H1 (cell line): ENCODE data around the gene GALNT18. TPM values are rescaled to one million over a fixed set of nuclear protein-coding genes. Genes with fewer than 3 reads are reported as not detected.

ENCODE experiments used
- CTCF ChIA-PET: fragments of 300-600 bp; sonication (Branson Sonifier 250); formaldehyde crosslinking; loops from one replicate; lab custom pipeline; 2021; ENCODE audit not compliant: partially characterized antibody; lab: Charles Lee
- POLR2A ChIA-PET: fragments of 300-600 bp; sonication (Branson Sonifier 250); formaldehyde crosslinking; loops from one replicate; lab custom pipeline; 2021; ENCODE audit warnings: inconsistent platforms; ENCODE audit not compliant: partially characterized antibody; lab: Charles Lee
- DNase-seq, 2 experiments: peaks; one replicate each; pipeline versions ENCODE4 v3.0.0 to v3.0.0-alpha.2; 2010 to 2022; ENCODE audit warnings: low spot score in 2 of 2, low read depth in 1 of 2, mixed read lengths in 1 of 2
- FAIRE-seq: peaks from 2 replicates; lab custom pipeline; 2011; peaks lifted over from hg19 to GRCh38; lab: Jason Lieb, UNC
- H2AFZ ChIP-seq: 2 replicates; pipeline ENCODE4 v1.8.1; 2012; ENCODE audit warnings: low read length, inconsistent platforms
- H2AK5ac ChIP-seq: 2 replicates; pipeline ENCODE4 v1.6.1; 2013; ENCODE audit warnings: low read depth, low read length
- H2BK120ac ChIP-seq: replicated peaks from 2 replicates; pipeline ENCODE3; 2013; ENCODE audit warnings: low read depth, low read length, inconsistent platforms
- H2BK12ac ChIP-seq: 2 replicates; pipeline ENCODE4 v1.6.1; 2013; ENCODE audit warnings: low read depth, low read length
- H2BK15ac ChIP-seq: 2 replicates; pipeline ENCODE4 v1.6.1; 2013; ENCODE audit warnings: low read length
- H2BK20ac ChIP-seq: 2 replicates; pipeline ENCODE4 v1.6.1; 2013; ENCODE audit warnings: low read length
- H2BK5ac ChIP-seq: 2 replicates; pipeline ENCODE4 v1.6.1; 2013; ENCODE audit warnings: low read depth, low read length
- H3K14ac ChIP-seq: 2 replicates; pipeline ENCODE4 v1.6.1; 2013; ENCODE audit warnings: inconsistent platforms; ENCODE audit not compliant: insufficient read length
- H3K18ac ChIP-seq: 2 replicates; pipeline ENCODE4 v1.6.1; 2013; ENCODE audit warnings: low read length; ENCODE audit errors: extremely low read depth
- H3K23ac ChIP-seq: 2 replicates; pipeline ENCODE4 v1.6.1; 2013; ENCODE audit warnings: inconsistent platforms; ENCODE audit not compliant: insufficient read length
- H3K23me2 ChIP-seq: 2 replicates; pipeline ENCODE4 v1.6.1; 2013; ENCODE audit warnings: low read depth, low read length
- H3K27ac ChIP-seq: 2 replicates; pipeline ENCODE4 v1.6.1; 2011; ENCODE audit warnings: low read depth, low read length, inconsistent platforms
- H3K27me3 ChIP-seq, 4 experiments: replicated peaks in 1 of 4; 1 replicate in 1 of 4; 2 replicates in 3 of 4; pipeline versions ENCODE4 v1.6.1 to v1.8.1; 2011 to 2013; ENCODE audit warnings: low read length in 3 of 4, mild to moderate bottlenecking in 3 of 4, inconsistent platforms in 2 of 4, mixed read lengths in 2 of 4, moderate library complexity in 1 of 4; ENCODE audit not compliant: control insufficient read depth in 3 of 4, insufficient read depth in 3 of 4; ENCODE audit errors: extremely low read depth in 1 of 4
- H3K36me3 ChIP-seq, 4 experiments: 2 replicates each; pipeline versions ENCODE4 v1.6.1 to v1.8.1; 2011 to 2013; ENCODE audit warnings: mild to moderate bottlenecking in 4 of 4, low read length in 3 of 4, moderate library complexity in 2 of 4, control low read depth in 1 of 4, inconsistent platforms in 1 of 4; ENCODE audit not compliant: insufficient read depth in 4 of 4, control insufficient read depth in 2 of 4
- H3K4ac ChIP-seq: replicated peaks from 2 replicates; pipeline ENCODE3; 2013; ENCODE audit warnings: low read length, low read depth, mixed read lengths, inconsistent platforms; ENCODE audit not compliant: insufficient read length
- H3K4me1 ChIP-seq, 4 experiments: replicated peaks in 1 of 4; 1 replicate in 1 of 4; 2 replicates in 3 of 4; pipeline versions ENCODE4 v1.6.1 to v1.8.1; 2011 to 2013; ENCODE audit warnings: low read length in 3 of 4, inconsistent platforms in 2 of 4, mixed read lengths in 1 of 4; ENCODE audit not compliant: insufficient read depth in 4 of 4, control insufficient read depth in 3 of 4
- H3K4me2 ChIP-seq, 2 experiments: 2 replicates each; pipeline versions ENCODE4 v1.6.1 to v1.8.1; 2011 to 2013; ENCODE audit warnings: low read depth in 2 of 2, low read length in 2 of 2, control low read depth in 1 of 2, inconsistent platforms in 1 of 2, mild to moderate bottlenecking in 1 of 2; ENCODE audit not compliant: insufficient read depth in 1 of 2
- H3K4me3 ChIP-seq, 4 experiments: fragments of 200-600, 300-600 bp in 1 of 4; sonication (generic), shearing (Covaris generic), sonication (Bioruptor Twin) in 1 of 4; 2 replicates each; pipeline versions ENCODE4 v1.5.1 to v1.8.1; 2011 to 2016; ENCODE audit warnings: low read length in 4 of 4, low read depth in 3 of 4, control low read depth in 2 of 4, inconsistent platforms in 2 of 4, mild to moderate bottlenecking in 2 of 4, mixed read lengths in 1 of 4, moderate library complexity in 1 of 4; ENCODE audit not compliant: insufficient read depth in 2 of 4; ENCODE audit errors: extremely low read depth in 1 of 4
- H3K56ac ChIP-seq: replicated peaks from 2 replicates; pipeline ENCODE3; 2013; ENCODE audit warnings: low read depth, mild to moderate bottlenecking, mixed read lengths, low read length, inconsistent platforms; ENCODE audit not compliant: insufficient read length
- H3K79me1 ChIP-seq: 2 replicates; pipeline ENCODE4 v1.6.1; 2013; ENCODE audit warnings: low read depth, low read length, control low read depth
- H3K79me2 ChIP-seq, 2 experiments: 2 replicates each; pipeline versions ENCODE4 v1.6.1 to v1.8.1; 2012 to 2013; ENCODE audit warnings: low read length in 2 of 2, mild to moderate bottlenecking in 2 of 2, inconsistent platforms in 1 of 2; ENCODE audit not compliant: insufficient read depth in 2 of 2, control insufficient read depth in 1 of 2
- H3K9ac ChIP-seq, 4 experiments: replicated peaks in 1 of 4; 1 replicate in 1 of 4; 2 replicates in 3 of 4; pipeline versions ENCODE4 v1.6.1 to v1.8.1; 2011 to 2013; ENCODE audit warnings: low read depth in 3 of 4, low read length in 3 of 4, control low read depth in 2 of 4, mild to moderate bottlenecking in 2 of 4, moderate library complexity in 2 of 4, inconsistent platforms in 1 of 4; ENCODE audit errors: extremely low read depth in 1 of 4
- H3K9me3 ChIP-seq, 2 experiments: 2 replicates each; pipeline versions ENCODE4 v1.6.1 to v1.8.1; 2012 to 2013; ENCODE audit warnings: mild to moderate bottlenecking in 2 of 2, moderate library complexity in 2 of 2, control low read depth in 1 of 2, inconsistent platforms in 1 of 2, low read depth in 1 of 2, low read length in 1 of 2, mixed read lengths in 1 of 2; ENCODE audit not compliant: insufficient read depth in 2 of 2
- H4K20me1 ChIP-seq, 2 experiments: replicated peaks in 1 of 2; 2 replicates each; pipeline versions ENCODE3 to v1.8.1; 2011 to 2013; ENCODE audit warnings: inconsistent platforms in 2 of 2, low read length in 2 of 2, mild to moderate bottlenecking in 1 of 2; ENCODE audit not compliant: insufficient read depth in 2 of 2, control insufficient read depth in 1 of 2
- H4K5ac ChIP-seq: 2 replicates; pipeline ENCODE4 v1.6.1; 2013; ENCODE audit warnings: low read length, low read depth, mixed read lengths, inconsistent platforms; ENCODE audit not compliant: insufficient read length
- H4K8ac ChIP-seq: 2 replicates; pipeline ENCODE4 v1.8.0; 2013; ENCODE audit warnings: mild to moderate bottlenecking, moderate library complexity, low read length, inconsistent platforms; ENCODE audit not compliant: insufficient read depth; ENCODE audit errors: extremely low read depth
- H4K91ac ChIP-seq: replicated peaks from 2 replicates; pipeline ENCODE3; 2013; ENCODE audit warnings: low read length, mixed read lengths, inconsistent platforms; ENCODE audit not compliant: insufficient read length
- BRCA1 ChIP-seq: IDR thresholded peaks from 2 replicates; pipeline ENCODE4 v1.6.1; 2012; ENCODE audit warnings: low read depth, low read length, improper control_type of control experiment
- CHD1 ChIP-seq: IDR thresholded peaks from 2 replicates; pipeline ENCODE4 v1.6.1; 2012; ENCODE audit warnings: low read depth, low read length, improper control_type of control experiment
- EP300 ChIP-seq, 2 experiments: IDR thresholded peaks; 1 replicate in 1 of 2; 2 replicates in 1 of 2; pipeline ENCODE4 v1.6.1; 2011 to 2012; ENCODE audit warnings: low read depth in 2 of 2, low read length in 2 of 2, mild to moderate bottlenecking in 2 of 2, borderline replicate concordance in 1 of 2, inconsistent platforms in 1 of 2, moderate library complexity in 1 of 2
- POU5F1 ChIP-seq: IDR thresholded peaks from 2 replicates; pipeline ENCODE4 v1.6.1; 2011; ENCODE audit warnings: low read depth, mild to moderate bottlenecking, low read length, moderate library complexity
- TCF12 ChIP-seq: IDR thresholded peaks from 2 replicates; pipeline ENCODE4 v1.6.1; 2011; ENCODE audit warnings: low read depth, mild to moderate bottlenecking, low read length
- WGBS, 2 experiments: shearing (Covaris generic) in 1 of 2; methylation state at CpG; one replicate each; pipeline versions ENCODE4 v1.1.6 to v1.1.7; 2013 to 2015; ENCODE audit warnings: low lambda C conversion rate in 2 of 2, mixed read lengths in 2 of 2, inconsistent platforms in 1 of 2, low coverage in 1 of 2, missing lambda C conversion rate in 1 of 2; ENCODE audit not compliant: insufficient replicate concordance in 2 of 2, insufficient coverage in 1 of 2, insufficient read length in 1 of 2; ENCODE audit errors: extremely low coverage in 1 of 2, missing lambda C conversion rate in 1 of 2; 5-methylcytosine and 5-hydroxymethylcytosine counted together
- polyA plus RNA-seq, 7 experiments: library from polyadenylated mRNA; depleted of rRNA in 3 of 7; stranded (reverse) in 5 of 7; unstranded in 2 of 7; fragments of >200 nt in 5 of 7; fragments of 200-250 nt in 2 of 7; gene quantifications; 1 replicate in 5 of 7; 2 replicates in 1 of 7; 4 replicates in 1 of 7; pipeline versions ENCODE4 v1.2.1 to v1.2.3, GENCODE V29; 2011 to 2013; ENCODE audit warnings: missing spikeins in 2 of 7, mixed read lengths in 2 of 7
- total RNA-seq: library from RNA; stranded (reverse); fragmentation: NEBNext Ultra II Directional; extraction: Animal tissue kit (Norgen Biotek cat#: 25700); gene quantifications from 2 replicates; pipeline ENCODE4 v1.2.1, GENCODE V29; 2021

The GALNT18 gene
- total and polyA plus RNA-seq, 2 of the 8 experiments (the other 6 are each of a cell fraction or from before 2014, with no cell fraction given) = 6.0 to 9.4 TPM

GRCh38 chr11:11512502-11512901, 109.3 kb downstream of the GALNT18 start:
- Histone ChIP-seq H3K79me1 (no peaks in the 10 kb centered on the region), H4K20me1 (peaks cover 0 to 1% of the 10 kb centered on the region in 2 experiments), H4K8ac (no peak overlapping the region), H2BK15ac (0 out of 2 replicates have a peak overlapping the region, but pooled peaks have one; percentile 23), H2AK5ac (no peak overlapping the region; the same call in 1 of the 2 replicates), H2BK5ac (0 out of 2 replicates have a peak overlapping the region, but pooled peaks have one; percentile 3), H3K56ac (no peak overlapping the region), H3K18ac (no peak overlapping the region), H3K27ac (no peak overlapping the region), H2BK20ac (no peak overlapping the region), H3K4me1 (peaks cover 2 to 17% (median 7%) of the 10 kb centered on the region in 4 experiments; a peak in 6 of 7 replicates), H3K14ac (no peak overlapping the region), H3K36me3 (no peaks in the 10 kb centered on the region), H4K91ac (no peak overlapping the region), H2BK120ac (no peak overlapping the region), H3K4ac (no peak overlapping the region), H3K79me2 (no peaks in the 10 kb centered on the region), H3K27me3 (no peaks in the 10 kb centered on the region), H3K9ac (no peak overlapping the region), H2AFZ (no peak overlapping the region), H3K9me3 (no peaks in the 10 kb centered on the region), H3K4me3 (no peak overlapping the region), H2BK12ac (peak overlapping the region; percentile 3), H3K4me2 (no peak overlapping the region), H4K5ac (no peak overlapping the region), H3K23ac (no peak overlapping the region), H3K23me2 (no peaks in the 10 kb centered on the region)
- TF ChIP-seq TCF12 (no peak), CHD1 (no peak), BRCA1 (no peak), POU5F1 (no peak), EP300 (IDR thresholded peaks at IDR 0.05; ENCODE audit: borderline replicate concordance in 1 of 2, low read depth in 2 of 2, low read length in 2 of 2) (no peak)
- CTCF ChIA-PET = interaction anchor here (0.8 to 1.7 kb wide), 3 partner anchors 10 to 275 kb away, joined by 3 to 4 read pairs (median 3); no protein-coding TSS in a partner anchor
- 83% methylated on average over 5 of the region's 6 CpGs; no CpG with 5 or more reads in 1 of the 2 experiments for WGBS, 2 experiments
- FAIRE-seq (no peak), DNase-seq (no peak)
- POLR2A ChIA-PET = no interaction called here
